DMS53 treated with DMSO at 0.1 percent for 48 hours (cell line): ENCODE data around the gene ST6GALNAC4.
"Not testable (repeated sequence)": the region's sequence is repeated elsewhere in the genome, so short reads cannot be mapped to it uniquely, and the experiment has no call there.

Experiments used
- DNase-seq: peaks from one replicate; lab custom pipeline; 2025; ENCODE audit not compliant: unreplicated experiment; lab: John Stamatoyannopoulos, UW

The ST6GALNAC4 gene

GRCh38 chr9:127893392-127893791 is 23.4 kb downstream of the ST6GALNAC4 start:
- no peak for DNase-seq

GRCh38 chr9:127892831-127893230 is 24.0 kb downstream of the ST6GALNAC4 start:
- no peak for DNase-seq

GRCh38 chr9:127890053-127890452 is 26.8 kb downstream of the ST6GALNAC4 start:
- DNase-seq, result no peak

GRCh38 chr9:127887792-127888191 is 29.0 kb downstream of the ST6GALNAC4 start:
- no peak for DNase-seq

GRCh38 chr9:127886401-127886972 is 30.4 kb downstream of the ST6GALNAC4 start:
- no peak for DNase-seq

- DNase-seq, result no peak
Measured at GRCh38 chr9:127885508-127886281, 31.1 kb downstream of the ST6GALNAC4 start.

- DNase-seq, result no peak
Measured at GRCh38 chr9:127884976-127885490, 31.8 kb downstream of the ST6GALNAC4 start.

GRCh38 chr9:127884427-127884911 is 32.4 kb downstream of the ST6GALNAC4 start:
- DNase-seq, result no peak

GRCh38 chr9:127883959-127884358 is 32.9 kb downstream of the ST6GALNAC4 start:
- no peak for DNase-seq

- DNase-seq, result not testable (repeated sequence)
Measured at GRCh38 chr9:127881715-127882114, 35.1 kb downstream of the ST6GALNAC4 start.

- DNase-seq, result no peak
Measured at GRCh38 chr9:127880143-127880542, 36.7 kb downstream of the ST6GALNAC4 start.

- DNase-seq, result no peak
Measured at GRCh38 chr9:127878652-127879390, 38.0 kb downstream of the ST6GALNAC4 start.

GRCh38 chr9:127878001-127878651 is 38.7 kb downstream of the ST6GALNAC4 start:
- peak; percentile 32 for DNase-seq

- DNase-seq, result peak; percentile 42
Measured at GRCh38 chr9:127877566-127877998, 39.3 kb downstream of the ST6GALNAC4 start, which contains the start of gene AK1. Gene AK1 (minus strand): TSS chr9:127877675. CDS start chr9:127874617, 3,058 bp downstream.

GRCh38 chr9:127876764-127877562 is 39.9 kb downstream of the ST6GALNAC4 start:
- DNase-seq, result no peak

GRCh38 chr9:127876026-127876763 is 40.6 kb downstream of the ST6GALNAC4 start:
- no peak for DNase-seq

GRCh38 chr9:127875306-127875966 is 41.4 kb downstream of the ST6GALNAC4 start:
- DNase-seq, result no peak

GRCh38 chr9:127874301-127875221 is 42.3 kb downstream of the ST6GALNAC4 start:
- DNase-seq, result no peak
